ENCODE data around the gene RGS11.
"Not testable (repeated sequence)": the region's sequence is repeated elsewhere in the genome, so short reads cannot be mapped to it uniquely, and the experiment has no call there.

Gene RGS11

GRCh38 chr16:261031-261691, 14.6 kb downstream of the RGS11 start:
- no peak for DNase-seq

- no peak for DNase-seq
Observed at GRCh38 chr16:260326-260725, 15.4 kb downstream of the RGS11 start.

GRCh38 chr16:259814-260253, 15.9 kb downstream of the RGS11 start:
- DNase-seq = no peak

- DNase-seq = no peak
Observed at GRCh38 chr16:259226-259625, 16.5 kb downstream of the RGS11 start.

GRCh38 chr16:258091-258490, 17.7 kb downstream of the RGS11 start:
- DNase-seq = not testable (repeated sequence)

DNA sequence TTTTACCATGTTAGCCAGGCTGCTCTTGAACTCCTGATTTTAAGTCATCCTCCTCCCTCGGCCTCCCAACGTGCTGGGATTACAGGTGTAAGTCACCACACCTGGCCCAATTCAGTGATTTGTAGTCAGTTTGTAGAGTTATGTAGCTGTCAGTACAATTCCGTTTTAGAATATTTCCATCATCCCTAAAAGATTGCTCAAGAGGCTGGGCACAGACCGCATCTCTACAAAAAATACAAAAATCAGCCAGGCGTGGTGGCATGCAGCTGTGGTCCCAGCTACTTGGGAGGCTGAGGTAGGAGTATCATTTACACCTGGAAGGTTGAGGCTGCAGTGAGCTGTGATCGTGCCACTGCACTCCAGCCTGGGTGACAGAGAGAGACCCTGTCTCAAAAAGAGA, 20.6 kb downstream of the RGS11 start:
- no peak for DNase-seq

DNA sequence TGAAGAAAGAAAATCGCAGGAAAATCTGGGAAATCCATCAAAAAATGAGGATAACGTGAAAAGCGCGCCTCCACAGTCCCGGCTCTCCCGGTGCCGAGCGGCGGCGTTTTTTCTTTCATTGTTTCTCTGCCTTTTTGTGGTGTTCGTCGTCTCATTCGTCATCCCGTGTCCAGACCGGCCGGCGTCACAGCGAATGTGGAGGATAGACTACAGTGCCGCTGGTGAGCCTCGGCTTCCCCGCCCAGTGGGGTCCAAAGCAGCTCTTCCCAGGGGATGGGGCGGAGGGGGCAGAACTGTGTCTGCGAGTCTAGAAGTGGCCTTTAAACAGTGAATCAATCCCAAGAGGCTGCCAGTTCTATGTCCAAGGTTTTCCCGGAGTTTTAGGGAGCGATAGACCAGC, 21.3 kb downstream of the RGS11 start:
- DNase-seq = no peak

- no peak for DNase-seq
Observed at GRCh38 chr16:253833-254232, 21.9 kb downstream of the RGS11 start.

- peak; percentile 11 for DNase-seq
Observed at GRCh38 chr16:252366-253337, 23.1 kb downstream of the RGS11 start.

DNA sequence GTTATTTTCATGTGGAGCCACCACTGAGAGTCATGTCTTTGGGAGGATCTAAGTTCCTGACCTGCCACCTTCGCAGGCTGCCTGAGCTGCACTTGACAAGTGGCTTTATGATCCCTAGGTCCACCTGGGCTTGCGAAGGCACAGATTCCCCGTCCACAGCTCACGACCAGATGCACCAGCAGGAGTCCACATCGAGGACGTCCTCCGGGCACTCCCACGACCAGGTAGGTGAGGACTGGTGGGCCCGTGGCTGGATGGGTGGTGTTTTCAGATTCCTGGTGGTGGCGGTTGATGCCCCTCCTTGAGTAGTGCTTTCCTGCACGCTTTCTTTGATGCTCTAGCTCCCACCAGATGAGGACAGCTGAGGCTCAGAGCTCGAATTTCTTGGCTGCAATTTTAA, 26.3 kb downstream of the RGS11 start:
- DNase-seq = no peak

GRCh38 chr16:247027-247426, 28.7 kb downstream of the RGS11 start:
- no peak for DNase-seq

- no peak for DNase-seq
Observed at GRCh38 chr16:245105-245504, 30.6 kb downstream of the RGS11 start.

GRCh38 chr16:243348-243747, 32.4 kb downstream of the RGS11 start:
- no peak for DNase-seq

DNA sequence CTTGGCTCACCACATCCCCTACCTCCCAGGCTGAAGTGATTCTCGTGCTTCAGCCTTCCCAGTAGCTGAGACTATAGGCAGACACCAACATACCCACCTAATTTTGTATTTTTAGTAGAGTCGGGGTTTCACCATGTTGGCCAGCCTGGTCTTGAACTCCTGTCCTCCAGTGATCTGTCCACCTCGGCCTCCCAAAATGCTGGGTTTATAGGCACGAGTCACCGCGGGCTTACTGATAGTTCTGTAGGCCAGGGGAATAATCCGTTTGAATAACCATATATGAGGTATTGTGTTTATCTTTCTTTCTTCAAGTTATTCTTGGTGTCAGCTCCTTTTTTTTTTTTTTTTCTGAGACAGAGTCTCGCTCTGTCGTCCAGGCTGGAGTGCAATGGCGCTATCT, 33.5 kb downstream of the RGS11 start:
- DNase-seq = no peak

GRCh38 chr16:240559-240958, 35.2 kb downstream of the RGS11 start:
- no peak for DNase-seq

DNA sequence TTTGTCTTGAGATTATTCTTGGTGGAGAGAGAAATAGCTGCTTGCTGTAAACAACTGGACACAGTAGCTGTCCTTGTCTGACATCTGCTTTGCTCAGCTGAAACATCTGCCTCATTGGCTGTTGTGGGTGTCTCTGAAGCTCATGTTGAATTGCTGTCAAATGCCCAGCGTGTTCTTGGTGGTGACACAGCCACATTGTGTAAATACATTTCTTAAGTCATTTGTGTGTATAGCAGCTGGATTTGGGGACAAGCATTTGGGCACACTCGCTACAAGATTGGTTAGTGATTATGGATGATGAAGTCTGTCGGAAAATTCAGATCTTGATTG, 35.8 kb downstream of the RGS11 start:
- no peak for DNase-seq

GRCh38 chr16:234468-235305, 41.1 kb downstream of the RGS11 start, which contains the start of gene FAM234A:
TSS of gene FAM234A (plus strand) at chr16:234821. CDS start at chr16:254414, 19,593 bp downstream.
- DNase-seq = peak; percentile 90

DNA sequence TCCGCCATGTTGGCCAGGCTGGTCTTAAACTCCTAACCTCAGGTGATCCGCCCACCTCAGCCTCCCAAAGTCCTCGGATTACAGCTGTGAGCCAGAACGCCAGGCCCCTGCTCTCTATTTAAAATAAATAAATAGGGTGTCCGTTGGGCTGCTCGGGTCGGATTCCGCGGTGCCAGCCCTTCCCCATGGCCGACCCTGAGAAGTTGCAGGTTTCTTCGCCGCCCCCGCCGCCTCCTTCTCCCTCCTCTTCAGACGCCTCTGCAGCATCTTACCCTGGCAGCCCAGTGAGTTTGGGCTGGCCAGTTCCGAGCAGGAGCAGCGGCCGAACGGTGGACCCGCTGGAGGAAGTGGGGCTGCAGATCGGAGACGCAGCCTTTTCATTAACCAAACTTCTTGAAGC, 44.8 kb downstream of the RGS11 start:
- no peak for DNase-seq

GRCh38 chr16:230351-230750, 45.4 kb downstream of the RGS11 start:
- DNase-seq = not testable (repeated sequence)

DNA sequence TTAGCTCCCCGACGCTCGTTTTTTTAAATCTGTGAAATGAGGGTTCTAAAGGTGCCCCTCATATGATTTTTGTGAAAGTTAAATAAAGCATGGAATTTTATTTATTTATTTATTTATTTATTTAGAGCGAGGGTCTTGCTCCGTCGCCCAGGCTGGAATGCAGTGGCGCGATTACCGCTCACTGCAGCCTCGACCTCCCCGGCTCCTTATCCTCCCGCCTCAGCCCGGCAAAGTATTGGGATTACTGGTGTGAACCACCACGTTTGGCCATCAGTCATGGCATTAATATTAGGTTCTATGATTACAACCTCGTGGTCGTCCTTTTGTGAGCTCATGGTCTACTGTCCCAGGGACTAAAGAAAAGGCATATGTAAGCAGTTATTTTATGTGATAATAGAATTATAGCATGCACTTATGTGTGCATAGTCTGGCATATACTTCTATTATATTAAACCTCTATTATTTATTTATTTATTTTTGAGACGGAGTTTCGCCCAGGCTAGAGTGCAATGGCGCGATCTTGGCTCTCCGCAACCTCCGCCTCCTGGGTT, 45.9 kb downstream of the RGS11 start:
- DNase-seq = no peak

DNA sequence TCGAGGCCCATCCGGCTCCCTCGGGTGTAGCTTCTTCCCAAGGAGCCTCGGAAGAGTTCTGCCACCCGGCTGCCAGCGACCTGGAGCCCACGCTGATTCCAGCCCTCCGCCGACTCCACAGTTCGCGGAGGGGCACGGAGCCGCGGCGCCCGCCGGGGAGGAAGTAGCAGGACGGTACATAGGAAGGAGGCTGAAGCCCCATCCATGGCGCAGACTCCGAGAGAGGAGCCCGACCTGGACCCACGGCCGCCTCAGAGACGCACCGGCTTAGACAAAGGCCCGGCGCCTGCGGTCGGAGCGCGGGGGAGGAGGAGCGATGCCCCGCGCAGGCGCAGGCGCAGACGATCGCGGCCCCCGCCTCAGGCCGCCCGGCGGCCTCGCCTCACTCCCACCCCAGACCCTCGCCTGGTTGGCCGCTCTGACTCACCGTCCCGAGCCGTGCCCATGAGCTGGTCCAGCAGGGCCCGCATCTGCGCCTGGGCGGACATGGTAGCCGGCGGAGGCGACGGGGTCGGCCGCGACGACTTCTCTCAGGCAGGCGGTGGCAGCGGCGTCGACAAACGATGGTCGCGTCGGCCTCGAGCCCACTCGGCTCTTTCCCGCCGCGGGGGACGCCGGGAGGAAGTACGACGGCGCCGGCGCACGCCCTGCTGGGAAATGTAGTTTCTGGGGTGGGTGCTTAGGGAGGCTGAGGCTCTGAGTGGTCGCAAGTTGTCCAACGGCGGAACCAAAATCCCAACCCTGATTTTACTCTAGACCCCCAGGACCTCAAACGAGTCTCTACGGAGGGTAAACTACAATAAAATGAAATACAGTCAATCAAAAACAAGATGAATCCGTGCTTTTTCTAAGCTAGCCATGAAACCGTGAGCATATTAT, 46.7 kb downstream of the RGS11 start, which contains the start of gene LUC7L:
Gene LUC7L (minus strand): TSS at position 598 of the 879 bp plus-strand sequence. CDS start 110 bp downstream, at position 488.
- peak; percentile 78 for DNase-seq
